Measurements from ENCODE around the gene ST6GALNAC6.

Gene ST6GALNAC6

GRCh38 chr9:127916720-127917581 lies 17.5 kb upstream of the ST6GALNAC6 start, which contains the start of gene ST6GALNAC4:
ST6GALNAC4 (minus strand) TSS chr9:127917041; CDS start chr9:127916419, 622 bp downstream.
- peak; percentile 93 for DNase-seq (ENCODE audit: low read depth)

GRCh38 chr9:127915801-127916719 lies 16.7 kb upstream of the ST6GALNAC6 start:
- DNase-seq (ENCODE audit: low read depth) = no peak

DNA sequence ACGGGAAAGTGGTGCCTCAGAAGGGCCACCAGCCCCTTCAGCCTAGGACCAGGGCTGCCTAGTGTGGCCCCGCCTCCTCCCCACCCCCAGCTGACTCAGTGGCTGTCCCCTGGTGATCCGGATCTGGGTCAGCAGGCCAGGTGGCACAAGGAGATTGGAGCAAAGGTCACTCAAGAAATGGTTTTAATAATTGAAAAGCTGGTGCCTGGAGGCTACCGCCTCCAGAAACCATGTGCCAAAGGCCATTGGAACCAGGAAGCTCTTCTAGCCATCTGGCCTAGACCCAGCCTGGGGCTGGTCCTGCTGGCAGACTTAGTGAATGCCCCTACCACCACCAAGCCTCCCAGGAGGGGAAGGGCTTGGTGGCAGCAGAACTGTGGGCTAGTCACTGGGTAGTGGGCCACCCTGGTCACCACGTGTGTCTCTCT lies 15.9 kb upstream of the ST6GALNAC6 start:
- no peak for DNase-seq (ENCODE audit: low read depth)

- no peak for DNase-seq (ENCODE audit: low read depth)
These were observed 14.3 kb upstream of the ST6GALNAC6 start for GRCh38 chr9:127913682-127914081.

DNA sequence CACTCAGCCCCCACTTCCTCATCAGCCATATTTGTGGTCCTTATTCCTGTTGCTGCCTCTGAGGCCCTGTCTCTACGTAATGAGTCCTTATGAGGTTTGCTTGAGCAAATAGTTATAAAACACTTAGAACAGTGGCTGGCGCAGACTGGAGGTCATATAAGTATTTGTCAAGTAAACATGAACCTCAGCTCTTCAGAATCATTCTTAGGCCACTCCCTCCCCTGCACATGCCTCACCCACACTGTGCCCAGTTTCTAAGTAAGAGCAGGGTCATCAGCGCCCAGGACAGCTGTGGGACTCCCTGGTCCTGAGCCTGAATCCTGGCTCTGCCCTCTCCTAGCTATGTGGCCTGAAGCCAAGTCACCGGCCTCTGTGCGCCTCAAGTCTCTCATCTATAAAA lies 13.5 kb upstream of the ST6GALNAC6 start:
- DNase-seq (ENCODE audit: low read depth) = no peak

- no peak for DNase-seq (ENCODE audit: low read depth)
These were observed 12.9 kb upstream of the ST6GALNAC6 start for GRCh38 chr9:127912296-127912695.

DNA sequence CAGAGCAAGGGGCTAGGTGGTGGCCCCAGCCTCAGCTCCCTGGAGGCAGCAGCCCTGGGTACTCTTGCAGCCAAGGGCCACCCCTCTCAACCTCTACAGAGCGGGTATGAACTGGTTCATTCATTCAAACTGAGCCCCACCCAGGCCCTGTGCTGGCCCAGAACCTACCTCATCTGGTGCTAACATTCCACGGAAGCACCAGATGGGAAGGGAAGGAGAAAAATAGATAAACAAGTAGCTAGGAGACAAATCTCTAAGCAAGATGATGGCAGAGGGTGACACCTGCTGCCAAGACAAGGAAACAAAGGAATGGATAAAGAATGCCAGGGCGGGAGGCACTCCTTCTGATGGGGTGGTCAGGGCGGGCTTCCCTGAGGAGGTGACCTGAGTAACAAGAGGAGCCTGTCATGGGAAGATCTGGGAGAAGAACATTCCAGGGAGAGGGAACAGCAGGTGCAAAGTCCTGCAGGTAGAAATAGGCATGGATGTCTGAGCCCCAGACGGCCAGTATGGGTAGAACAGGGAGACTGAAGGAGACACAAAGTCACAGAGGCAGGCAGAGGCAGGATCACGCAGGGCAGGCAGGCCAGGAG lies 11.3 kb upstream of the ST6GALNAC6 start:
- no peak for DNase-seq (ENCODE audit: low read depth)

DNA sequence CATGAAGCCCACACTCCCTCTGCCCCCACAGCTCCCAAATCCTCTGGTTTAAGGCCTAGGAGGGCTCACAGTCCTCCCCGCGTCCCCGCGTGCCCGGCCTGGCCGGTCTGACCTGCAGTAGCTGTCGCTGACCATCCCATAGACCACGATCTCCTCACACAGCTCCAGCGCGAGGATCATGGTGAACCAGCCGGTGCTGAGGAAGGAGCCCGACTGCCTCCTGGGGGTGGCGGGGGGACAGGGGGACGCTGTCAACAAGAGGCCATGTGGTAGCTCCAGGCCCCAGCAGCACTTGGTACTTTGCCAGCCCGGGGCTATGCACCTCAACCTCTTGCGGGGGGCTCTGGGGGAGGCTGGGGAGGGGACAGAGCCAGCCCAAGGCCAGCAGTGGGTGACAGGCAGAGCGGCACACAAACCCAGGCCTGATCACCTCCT lies 10.5 kb upstream of the ST6GALNAC6 start:
- no peak for DNase-seq (ENCODE audit: low read depth)

- DNase-seq (ENCODE audit: low read depth) = no peak
These were observed 9.2 kb upstream of the ST6GALNAC6 start for GRCh38 chr9:127908660-127908926.

DNA sequence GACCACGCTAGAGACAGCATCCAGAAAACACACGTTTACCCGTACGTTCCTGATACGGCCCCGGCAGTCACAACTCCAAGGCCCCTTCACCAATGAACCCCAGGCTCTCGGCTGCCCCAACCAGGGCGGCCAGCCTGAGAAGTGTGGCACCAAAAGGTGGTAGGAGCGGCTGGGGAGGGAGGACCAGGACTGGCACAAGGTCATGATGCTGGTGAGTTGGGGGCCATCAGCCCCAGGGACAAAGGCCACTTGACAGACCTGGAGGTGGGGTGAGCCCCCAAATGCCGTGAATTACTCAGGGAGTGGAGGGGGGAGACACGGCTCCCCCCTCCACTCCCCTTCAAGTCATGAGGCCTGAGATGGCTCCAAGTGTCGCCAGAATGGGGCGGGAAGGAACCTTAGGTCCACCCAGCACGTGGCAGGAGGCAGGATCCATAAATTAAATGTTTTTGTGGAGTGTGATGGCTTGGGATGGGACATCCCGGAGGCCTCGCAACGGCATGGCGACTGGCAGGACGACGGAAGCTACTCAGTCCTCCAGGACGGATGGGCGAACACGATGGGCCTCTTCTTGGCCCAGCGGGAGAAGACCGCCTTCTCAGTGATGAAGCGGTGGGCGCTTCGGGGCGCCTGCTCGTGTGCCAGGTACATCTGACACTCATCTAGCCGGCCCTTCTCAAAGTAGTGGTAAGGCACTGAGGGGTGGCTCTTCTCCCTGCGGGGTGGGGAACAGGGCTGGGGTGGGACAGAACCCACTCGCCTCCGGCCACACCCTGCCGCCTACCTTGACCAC lies 8.7 kb upstream of the ST6GALNAC6 start:
- no peak for DNase-seq (ENCODE audit: low read depth)

- DNase-seq (ENCODE audit: low read depth) = no peak
These were observed 6.4 kb upstream of the ST6GALNAC6 start for GRCh38 chr9:127905788-127906191.

DNA sequence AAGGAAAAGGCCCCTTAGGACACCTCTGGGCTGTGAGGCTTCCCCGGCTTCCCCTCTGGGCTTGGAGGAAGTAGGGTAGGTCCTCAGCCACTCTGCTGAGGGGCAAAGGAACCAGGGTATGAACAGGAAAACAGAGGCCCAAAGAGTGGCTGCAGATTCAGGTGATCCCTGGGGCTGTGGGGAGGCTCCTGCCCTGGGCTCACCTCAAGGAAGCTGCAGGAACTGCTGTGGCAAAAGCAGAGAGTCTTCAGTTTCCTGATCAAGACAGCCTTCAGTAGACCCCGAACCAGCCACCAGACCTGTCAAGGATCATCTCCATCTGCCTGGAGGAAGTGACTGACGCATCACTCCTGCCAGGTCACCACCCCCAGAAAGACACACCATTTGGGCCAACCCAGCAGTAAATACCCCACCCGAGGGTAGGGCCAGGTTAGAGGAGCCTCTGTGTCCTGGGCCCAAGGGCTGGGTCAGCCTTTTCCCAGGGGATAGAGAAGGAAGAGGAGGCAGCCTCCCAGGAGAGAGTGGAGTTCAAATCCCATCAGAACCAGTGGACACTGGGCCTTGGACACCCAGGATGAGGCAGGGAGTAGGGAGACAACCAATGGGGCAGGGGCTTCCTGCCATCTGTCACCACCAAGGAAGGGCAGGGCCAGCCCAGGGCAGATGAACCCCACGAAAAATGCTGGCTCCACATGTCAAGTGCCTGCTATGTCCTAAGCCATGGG lies 5.8 kb upstream of the ST6GALNAC6 start:
- DNase-seq (ENCODE audit: low read depth) = no peak

DNA sequence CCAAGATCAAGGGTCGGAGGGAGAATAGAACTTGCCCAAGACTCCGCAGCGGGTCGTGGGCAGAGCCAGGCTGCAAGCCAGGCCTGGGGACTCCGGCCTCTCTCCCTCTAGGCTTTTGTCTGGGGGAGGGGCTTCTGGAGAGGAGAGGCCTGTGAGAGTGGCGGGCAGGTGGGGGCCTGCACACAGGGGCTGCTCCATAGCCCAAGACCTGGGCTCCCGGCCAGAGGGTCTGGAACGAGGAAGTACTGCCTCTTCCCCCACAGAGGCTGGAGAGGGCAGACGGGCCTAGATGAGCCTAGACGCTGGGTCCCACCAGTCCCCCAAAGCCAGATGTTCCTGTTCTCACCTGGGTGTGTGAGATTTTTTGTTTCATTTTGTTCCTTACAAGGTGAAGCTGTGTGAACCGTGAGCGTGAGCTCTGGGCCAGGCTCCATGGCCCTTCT lies 5.2 kb upstream of the ST6GALNAC6 start:
- no peak for DNase-seq (ENCODE audit: low read depth)

DNA sequence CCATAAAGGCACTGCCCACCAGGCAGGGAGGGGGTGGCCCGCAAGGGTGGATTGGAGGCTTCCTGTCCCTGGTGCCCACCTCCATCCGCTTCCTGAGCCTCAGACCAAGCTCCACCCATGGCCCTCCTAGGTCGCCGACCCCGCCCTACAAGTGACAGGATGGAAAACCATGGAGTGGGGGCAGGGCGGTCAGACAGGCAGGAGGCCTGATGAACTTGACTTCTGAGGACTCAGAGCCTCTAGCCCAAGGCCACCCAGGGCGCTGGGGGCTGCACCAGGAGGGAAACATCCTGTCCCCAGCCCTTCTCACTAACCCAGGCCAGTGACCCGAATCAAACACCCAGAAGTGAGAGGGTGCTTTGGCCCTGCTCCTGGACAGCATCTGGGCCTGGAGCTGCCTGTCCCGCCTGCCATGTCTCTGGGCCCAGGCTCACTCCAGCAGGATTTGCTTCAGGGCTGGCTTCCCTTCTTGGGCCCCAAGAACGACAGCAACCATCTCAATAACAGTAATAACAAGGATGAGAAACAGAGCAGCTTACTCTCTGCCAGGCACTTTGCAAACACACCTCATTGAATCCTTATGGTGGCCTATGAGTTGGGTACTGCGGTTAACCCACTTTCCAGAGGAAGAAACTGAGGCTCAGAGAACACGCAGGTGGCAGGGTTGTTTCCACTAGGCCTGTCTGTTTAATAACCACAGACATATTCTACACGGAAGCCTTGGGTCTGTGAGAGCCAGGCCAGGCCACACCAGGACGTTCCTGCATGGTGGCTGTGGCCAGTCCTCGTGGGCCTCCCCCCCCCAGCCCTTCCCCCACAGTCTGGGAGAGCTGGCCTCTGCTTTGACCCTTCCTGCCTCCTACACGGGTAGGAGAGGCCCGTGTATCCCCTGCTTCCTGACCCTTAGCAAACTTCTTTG lies 4.4 kb upstream of the ST6GALNAC6 start:
- peak; percentile 47 for DNase-seq (ENCODE audit: low read depth)

DNA sequence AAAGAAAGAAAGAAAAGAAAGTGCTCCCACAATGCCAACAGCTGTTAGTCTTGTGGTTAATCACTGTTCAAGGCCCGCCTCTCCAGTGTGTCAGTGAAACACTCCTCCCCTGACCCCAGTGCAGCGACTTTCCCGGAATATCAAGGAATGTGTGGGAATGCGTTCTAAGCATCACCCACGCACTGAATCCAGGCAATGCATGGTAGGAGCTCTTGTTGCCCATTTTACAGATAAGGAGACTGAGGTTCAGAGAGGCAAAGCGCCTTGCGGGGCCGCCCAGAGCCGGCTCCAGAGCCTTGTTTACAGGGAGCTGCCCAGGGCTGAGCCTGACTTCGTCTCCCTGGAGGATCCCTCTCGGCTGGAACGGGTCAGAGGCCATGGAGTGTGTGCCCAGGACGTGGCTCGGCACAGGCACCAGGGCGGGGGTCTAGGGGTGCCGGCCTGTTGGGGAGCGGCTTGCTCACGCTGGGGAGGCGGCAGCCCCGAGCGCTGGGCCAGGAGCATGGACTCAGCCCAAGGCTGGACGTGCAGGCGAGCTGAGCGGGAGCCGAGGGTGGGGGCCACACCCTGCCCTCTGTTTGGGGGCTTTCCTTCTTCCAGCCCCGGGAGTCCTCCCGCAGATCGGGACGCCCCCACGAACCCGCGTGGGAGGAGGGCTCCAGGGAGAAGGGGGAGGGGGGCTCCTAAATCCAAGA lies 823 bp downstream of the ST6GALNAC6 start:
- DNase-seq (ENCODE audit: low read depth) = no peak

DNA sequence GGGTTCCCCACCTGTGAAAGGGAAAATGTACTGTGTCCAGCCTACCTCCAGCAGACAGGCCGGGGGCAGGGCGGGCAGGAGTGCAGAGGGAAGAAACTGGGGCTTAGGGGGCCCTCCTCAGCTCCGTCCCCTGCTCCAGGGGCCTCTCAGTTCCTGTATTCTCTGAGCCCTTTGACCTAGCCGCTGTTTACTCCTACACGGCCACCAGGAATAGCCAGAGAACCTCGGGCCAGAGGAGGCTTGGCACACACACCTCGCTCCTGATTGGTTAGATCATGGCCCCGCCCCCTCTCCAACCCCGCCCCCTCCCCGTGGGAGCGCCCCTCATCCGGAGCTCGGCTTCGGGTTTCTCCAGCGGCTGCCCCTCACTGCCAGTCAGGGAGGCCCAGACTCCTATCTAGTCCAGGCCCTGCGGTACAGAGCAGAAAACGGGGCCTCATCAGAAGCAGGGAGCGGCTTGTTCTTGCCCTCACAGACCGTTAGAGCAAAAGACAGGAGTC lies 2.2 kb downstream of the ST6GALNAC6 start:
- DNase-seq (ENCODE audit: low read depth) = no peak

DNA sequence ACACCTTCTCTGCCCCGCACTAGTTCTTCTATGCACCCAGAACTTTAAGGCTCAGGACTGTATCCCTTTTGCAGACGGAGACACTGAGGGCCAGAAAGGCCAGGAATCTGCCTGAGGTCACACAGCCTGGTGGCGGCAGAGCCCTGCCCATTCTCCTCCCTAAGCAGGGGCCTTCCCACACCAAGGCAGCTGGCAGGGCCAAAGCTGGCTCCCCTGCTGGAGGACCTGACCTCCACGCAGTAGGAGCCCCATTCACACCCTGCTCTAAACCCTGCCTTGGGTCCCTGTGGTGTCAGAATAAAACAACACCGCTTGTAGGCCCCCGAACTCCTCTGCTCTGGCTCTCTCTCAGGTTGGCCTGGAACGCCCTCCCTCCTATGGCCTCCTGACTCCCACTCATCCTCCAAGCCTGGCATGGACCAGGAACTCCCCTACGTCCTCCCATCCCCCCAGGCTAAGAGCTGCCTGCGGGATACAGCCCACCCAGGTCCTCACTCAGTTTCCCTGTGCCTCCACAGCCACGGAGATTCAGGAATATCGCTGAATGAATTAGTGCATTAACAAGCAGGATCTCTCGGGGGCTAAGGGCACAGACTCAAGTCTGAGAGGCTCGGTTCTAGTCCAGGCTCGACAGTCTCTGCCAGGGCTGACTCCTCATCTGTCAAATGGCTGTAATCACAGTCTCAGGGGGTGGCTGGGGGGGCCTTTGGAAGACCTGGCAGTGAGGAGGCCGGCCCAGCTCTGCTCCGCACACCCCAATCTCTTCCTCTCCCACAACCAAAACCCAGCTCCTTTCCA lies 2.8 kb downstream of the ST6GALNAC6 start:
- no peak for DNase-seq (ENCODE audit: low read depth)

DNA sequence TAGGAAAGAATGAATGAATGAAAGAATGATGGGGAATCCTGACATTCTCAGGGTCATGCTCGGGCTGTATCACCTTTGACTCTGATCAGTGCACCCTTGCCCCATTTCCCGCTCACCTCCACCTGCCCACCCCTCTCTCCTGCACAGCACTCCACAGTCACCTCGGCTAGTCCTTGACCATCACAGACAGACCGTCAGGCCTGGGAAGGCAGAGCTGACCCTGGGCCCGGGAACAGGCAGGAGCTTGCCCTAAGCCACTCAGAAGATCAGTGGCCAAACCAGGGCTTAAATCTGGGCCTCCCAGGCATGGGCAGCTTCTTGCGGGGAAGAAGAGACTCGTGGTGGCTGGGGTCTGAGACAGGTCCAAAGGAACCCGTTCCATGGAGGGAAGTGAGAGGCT lies 3.6 kb downstream of the ST6GALNAC6 start:
- DNase-seq (ENCODE audit: low read depth) = no peak
